HepG2 (cell line): ENCODE results near the gene TYROBP. TPM values are rescaled to one million over a fixed set of nuclear protein-coding genes. Genes with fewer than 3 reads are reported as not detected.
A peak's percentile ranks its signal among the peaks of the same experiment; 100 is the strongest.

Experiments used
- ATAC-seq: fragments of 200-7000 bp; cut with Tn5 transposase; 3 replicates; pipeline ENCODE4 v1.9.1; 2020; ENCODE audit warnings: mild to moderate bottlenecking, moderate library complexity
- BruUV-seq: library from RNA; stranded (reverse); fragments of 400-500 nt; replicated peaks from 2 replicates; lab custom pipeline; 2021; lab: Mats Ljungman, UMichigan
- CTCF ChIA-PET: fragments of 300-600 bp; formaldehyde crosslinking; extraction: SDS; loops from one replicate; lab custom pipeline; 2021; ENCODE audit warnings: low total read pairs, inconsistent platforms, low intra/inter-chr PET ratio; lab: Yijun Ruan, JAX
- POLR2A ChIA-PET: fragments of 350-600 bp; sonication (Branson Sonifier 250); formaldehyde crosslinking; loops from one replicate; lab custom pipeline; 2020; ENCODE audit warnings: antibody characterized with exemption, inconsistent platforms; lab: Yijun Ruan, JAX
- DNase-seq: peaks from one replicate; pipeline ENCODE4 v3.0.0-alpha.2; 2015; ENCODE audit warnings: low spot score
- FAIRE-seq: peaks from 3 replicates; lab custom pipeline; 2011; peaks lifted over from hg19 to GRCh38; lab: Jason Lieb, UNC
- H2AFZ ChIP-seq: one replicate; pipeline ENCODE4 v1.6.1; 2011; ENCODE audit warnings: low read length, inconsistent platforms
- H3K27ac ChIP-seq: fragments of 300-600 bp; 3 replicates; pipeline ENCODE4 v1.8.0; 2011; ENCODE audit warnings: mixed run types, mild to moderate bottlenecking, mixed read lengths, low read length, inconsistent platforms; ENCODE audit not compliant: insufficient read depth; ENCODE audit errors: extremely low read length
- H3K27me3 ChIP-seq, 2 experiments: fragments of 200-600 bp in 1 of 2; 2 replicates in 1 of 2; 3 replicates in 1 of 2; pipeline versions ENCODE4 v1.6.0 to v1.8.0; 2011; ENCODE audit warnings: low read length in 2 of 2, mild to moderate bottlenecking in 2 of 2, moderate library complexity in 2 of 2, inconsistent platforms in 1 of 2; ENCODE audit not compliant: insufficient read depth in 2 of 2, control insufficient read depth in 1 of 2
- H3K36me3 ChIP-seq, 2 experiments: fragments of 200-600 bp in 1 of 2; replicated peaks in 1 of 2; 2 replicates in 1 of 2; 3 replicates in 1 of 2; pipeline versions ENCODE4 v1.5.1 to v1.8.0; 2011; ENCODE audit warnings: low read length in 2 of 2, inconsistent platforms in 1 of 2; ENCODE audit not compliant: insufficient read depth in 2 of 2, control insufficient read depth in 1 of 2
- H3K4me1 ChIP-seq: 2 replicates; pipeline ENCODE4 v1.5.1; 2012; ENCODE audit warnings: low read length, inconsistent platforms; ENCODE audit not compliant: insufficient read depth
- H3K4me2 ChIP-seq: 2 replicates; pipeline ENCODE4 v1.6.0; 2011; ENCODE audit warnings: low read depth, low read length, inconsistent platforms
- H3K4me3 ChIP-seq, 3 experiments: fragments of 200-600 bp in 1 of 3; sonication (generic), shearing (Covaris generic) in 1 of 3; replicated peaks in 1 of 3; 2 replicates each; pipeline ENCODE4 v1.5.1; 2011 to 2016; ENCODE audit warnings: low read length in 3 of 3, inconsistent platforms in 2 of 3, low read depth in 2 of 3, mild to moderate bottlenecking in 2 of 3, control low read depth in 1 of 3, mixed read lengths in 1 of 3; ENCODE audit not compliant: insufficient read depth in 1 of 3
- H3K79me2 ChIP-seq: one replicate; pipeline ENCODE4 v1.6.1; 2011; ENCODE audit warnings: low read length, inconsistent platforms; ENCODE audit not compliant: insufficient read depth
- H3K9ac ChIP-seq: 2 replicates; pipeline ENCODE4 v1.6.0; 2011; ENCODE audit warnings: mild to moderate bottlenecking, low read depth, low read length, inconsistent platforms; ENCODE audit not compliant: insufficient read depth
- H3K9me3 ChIP-seq: 2 replicates; pipeline ENCODE4 v1.5.1; 2012; ENCODE audit warnings: mild to moderate bottlenecking, low read length
- H4K20me1 ChIP-seq: 2 replicates; pipeline ENCODE4 v1.6.0; 2011; ENCODE audit warnings: inconsistent platforms, mild to moderate bottlenecking, low read length, moderate library complexity; ENCODE audit not compliant: insufficient read depth
- DMTF1 ChIP-seq: sonication (generic); formaldehyde crosslinking; IDR thresholded peaks from 2 replicates; pipeline ENCODE4 v1.4.0; 2020; ENCODE audit warnings: mild to moderate bottlenecking, missing genetic modification reagents
- NCOR1 ChIP-seq: fragments of 200-600 bp; sonication (generic); IDR thresholded peaks from 2 replicates; pipeline ENCODE4 v1.7.0; 2017; ENCODE audit warnings: antibody characterized with exemption, low read length, borderline replicate concordance
- NR0B2 ChIP-seq: sonication (generic); formaldehyde crosslinking; IDR thresholded peaks from 2 replicates; pipeline ENCODE4 v1.4.0; 2020; ENCODE audit warnings: mild to moderate bottlenecking, missing genetic modification reagents
- REPIN1 ChIP-seq: sonication (generic); formaldehyde crosslinking; IDR thresholded peaks from 2 replicates; pipeline ENCODE4 v1.8.0; 2022; ENCODE audit warnings: missing genetic modification reagents, low read depth, mild to moderate bottlenecking, borderline replicate concordance
- ZBTB21 ChIP-seq: sonication (generic); formaldehyde crosslinking; IDR thresholded peaks from 2 replicates; pipeline ENCODE4 v1.4.0; 2020; ENCODE audit warnings: missing genetic modification reagents
- ZFY ChIP-seq: sonication (generic); formaldehyde crosslinking; IDR thresholded peaks from 2 replicates; pipeline ENCODE4 v1.4.0; 2020; ENCODE audit warnings: missing genetic modification reagents
- WGBS: methylation state at CpG from one replicate; pipeline ENCODE4 v1.1.6; 2017; ENCODE audit warnings: low lambda C conversion rate; 5-methylcytosine and 5-hydroxymethylcytosine counted together
- in situ Hi-C: cut with HindIII; loops from 2 replicates; pipeline ENCODE4 v1.10.0; 2017; ENCODE audit warnings: low pct_unique_long_range_greater_than_20kb; ENCODE audit not compliant: extremely low pct_ligation_motif_present
- intact Hi-C: fragments of 100-400 bp; cut with micrococcal nuclease; formaldehyde crosslinking; loops from one replicate; pipeline ENCODE4 v1.10.0; 2022; ENCODE audit not compliant: unreplicated experiment
- polyA plus RNA-seq, 8 experiments: library from polyadenylated mRNA; depleted of rRNA in 3 of 8; stranded (reverse) in 7 of 8; unstranded in 1 of 8; fragments of >200 nt; fragmentation: Illumina TruSeq in 4 of 8; extraction: Trizol in 4 of 8; gene quantifications; 2 replicates each; pipeline versions ENCODE4 v1.2.1 to v1.2.3, GENCODE V29; 2011 to 2016; ENCODE audit warnings: low read depth in 4 of 8, missing spikeins in 1 of 8, mixed read lengths in 1 of 8; ENCODE audit not compliant: insufficient read depth in 1 of 8
- total RNA-seq, 5 experiments: library from RNA; depleted of rRNA; stranded (reverse); fragments of >200 nt; fragmentation: Illumina TruSeq; extraction: Trizol; gene quantifications; 2 replicates each; pipeline ENCODE4 v1.2.3, GENCODE V29; 2016; ENCODE audit warnings: low read depth in 1 of 5
- TF ChIP-seq, protein P1 (sequence below): fragments of 450-650 bp; IDR thresholded peaks from 2 replicates; pipeline ENCODE4 v1.6.1; 2016

Gene TYROBP
- total and polyA plus RNA-seq, 2 of the 13 experiments (the other 11 are each of a cell fraction or from before 2014, with no cell fraction given), result not detected

- no peak for FAIRE-seq
- Histone ChIP-seq H3K27me3 (0 out of 5 replicates have a peak, but pooled peaks cover 0 to 2% of the 10 kb centered on the region in 2 experiments), H3K36me3 (peaks cover 4 to 19% of the 10 kb centered on the region in 2 experiments; a peak in 2 of 5 replicates), H4K20me1 (no peaks in the 10 kb centered on the region), H3K27ac (no peak overlapping the region), H3K79me2 (no peaks in the 10 kb centered on the region), H3K4me3 (no peak overlapping the region), H3K9me3 (no peaks in the 10 kb centered on the region), H3K4me1 (peaks cover 29% of the 10 kb centered on the region), H2AFZ (no peak overlapping the region), H3K4me2 (no peak overlapping the region), H3K9ac (no peak overlapping the region)
- intact Hi-C loops, result no loop called here
- in situ Hi-C loops, result no loop called here
- DNase-seq, result no peak
- no peak for ATAC-seq
- ChIA-PET POLR2A (no interaction called here), CTCF (no interaction called here)
- WGBS, result 95% methylated on average over 13 of the region's 13 CpGs
- no TSS peak for BruUV-seq
- TF ChIP-seq REPIN1 (CRISPR knock-in tag), result no peak
- TF ChIP-seq ZBTB21 (CRISPR knock-in tag), result no peak
- no peak for TF ChIP-seq DMTF1
- TF ChIP-seq NCOR1, result no peak
- TF ChIP-seq, protein P1, sequence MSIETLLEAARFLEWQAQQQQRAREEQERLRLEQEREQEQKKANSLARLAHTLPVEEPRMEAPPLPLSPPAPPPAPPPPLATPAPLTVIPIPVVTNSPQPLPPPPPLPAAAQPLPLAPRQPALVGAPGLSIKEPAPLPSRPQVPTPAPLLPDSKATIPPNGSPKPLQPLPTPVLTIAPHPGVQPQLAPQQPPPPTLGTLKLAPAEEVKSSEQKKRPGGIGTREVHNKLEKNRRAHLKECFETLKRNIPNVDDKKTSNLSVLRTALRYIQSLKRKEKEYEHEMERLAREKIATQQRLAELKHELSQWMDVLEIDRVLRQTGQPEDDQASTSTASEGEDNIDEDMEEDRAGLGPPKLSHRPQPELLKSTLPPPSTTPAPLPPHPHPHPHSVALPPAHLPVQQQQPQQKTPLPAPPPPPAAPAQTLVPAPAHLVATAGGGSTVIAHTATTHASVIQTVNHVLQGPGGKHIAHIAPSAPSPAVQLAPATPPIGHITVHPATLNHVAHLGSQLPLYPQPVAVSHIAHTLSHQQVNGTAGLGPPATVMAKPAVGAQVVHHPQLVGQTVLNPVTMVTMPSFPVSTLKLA, result no peak
- TF ChIP-seq ZFY (CRISPR knock-in tag), result 0 out of 2 replicates have a peak, but pooled peaks have one; percentile 6
- no peak for TF ChIP-seq NR0B2 (CRISPR knock-in tag)
Measured at GRCh38 chr19:35897706-35898451, 10.2 kb downstream of the TYROBP start.
